ENCODE results near the gene CCDC171. TPM values are rescaled to one million over a fixed set of nuclear protein-coding genes. Genes with fewer than 3 reads are reported as not detected.

Gene CCDC171
- total and polyA plus RNA-seq, 3 donors from 2014 or later, result 13.2 to 30.2 (median 21.4) TPM

- TF ChIP-seq POLR2A (IDR thresholded peaks at IDR 0.05), result no peak
- Histone ChIP-seq H3K27ac (no peak overlapping the region), H3K9me3 (no peaks in the 10 kb centered on the region), H3K27me3 (no peaks in the 10 kb centered on the region), H3K4me1 (peaks cover 22% of the 10 kb centered on the region), H3K36me3 (ENCODE audit: low read depth, missing control alignments) (no peaks in the 10 kb centered on the region), H3K4me3 (no peak overlapping the region)
- WGBS, 2 donors, result 72 to 80% methylated on average over 1 of the region's 1 CpG
- DNase-seq, result no peak
- intact Hi-C loops (cut with DNase I; ENCODE audit: low total_unique reads), result no loop called here
Measured at GRCh38 chr9:15512204-15512603, 40.6 kb upstream of the CCDC171 start.

GRCh38 chr9:15512889-15513288 lies 40.0 kb upstream of the CCDC171 start:
- H3K4me3 ChIP-seq, result no peak overlapping the region
- intact Hi-C loops (cut with DNase I; ENCODE audit: low total_unique reads), result no loop called here
- DNase-seq, result no peak
- TF ChIP-seq POLR2A (IDR thresholded peaks at IDR 0.05) (no peak), CTCF (IDR thresholded peaks at IDR 0.05) (no peak)
- H3K27ac ChIP-seq, result no peak overlapping the region
- no peaks in the 10 kb centered on the region for H3K36me3 ChIP-seq (ENCODE audit: low read depth, missing control alignments)
- no peaks in the 10 kb centered on the region for H3K27me3 ChIP-seq
- H3K9me3 ChIP-seq, result no peaks in the 10 kb centered on the region
- peaks cover 22% of the 10 kb centered on the region for H3K4me1 ChIP-seq
- WGBS, 2 donors, result 24 to 62% methylated on average over 3 of the region's 3 CpGs

DNA sequence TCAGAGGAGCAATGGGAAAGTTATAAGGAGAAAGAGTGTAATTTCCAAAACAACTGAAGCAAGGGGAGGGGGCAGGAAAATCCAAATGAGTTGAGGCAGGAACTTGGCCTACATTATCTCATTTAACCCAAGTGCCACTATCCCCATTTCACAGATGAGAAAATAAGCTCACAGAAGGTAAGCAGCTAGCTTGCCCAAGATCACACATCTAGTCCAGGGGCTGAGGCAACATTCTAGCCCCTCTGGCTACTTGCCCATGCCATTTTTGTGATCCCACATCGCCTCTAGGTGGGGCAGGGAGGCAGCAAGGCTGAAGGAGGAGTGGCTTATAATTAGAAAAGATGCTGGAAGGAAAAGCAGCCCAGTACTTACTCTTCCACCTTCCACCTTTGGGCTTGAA lies 39.5 kb upstream of the CCDC171 start:
- H3K4me3 ChIP-seq, result no peak overlapping the region
- H3K4me1 ChIP-seq, result peaks cover 21% of the 10 kb centered on the region
- WGBS, 2 donors, result 45 to 50% methylated on average over 1 of the region's 1 CpG
- DNase-seq, result no peak
- H3K27ac ChIP-seq, result no peak overlapping the region
- H3K36me3 ChIP-seq (ENCODE audit: low read depth, missing control alignments), result no peaks in the 10 kb centered on the region
- no peaks in the 10 kb centered on the region for H3K9me3 ChIP-seq
- no peaks in the 10 kb centered on the region for H3K27me3 ChIP-seq
- intact Hi-C loops (cut with DNase I; ENCODE audit: low total_unique reads), result no loop called here
- TF ChIP-seq CTCF (IDR thresholded peaks at IDR 0.05) (no peak), POLR2A (IDR thresholded peaks at IDR 0.05) (no peak)

GRCh38 chr9:15519831-15520230 lies 33.0 kb upstream of the CCDC171 start:
- H3K4me3 ChIP-seq, result no peak overlapping the region
- H3K9me3 ChIP-seq, result no peaks in the 10 kb centered on the region
- WGBS, 2 donors, result 87% methylated on average over 2 of the region's 2 CpGs
- H3K27me3 ChIP-seq, result no peaks in the 10 kb centered on the region
- no peaks in the 10 kb centered on the region for H3K36me3 ChIP-seq (ENCODE audit: low read depth, missing control alignments)
- no peak overlapping the region for H3K27ac ChIP-seq
- intact Hi-C loops (cut with DNase I; ENCODE audit: low total_unique reads), result no loop called here
- TF ChIP-seq POLR2A (IDR thresholded peaks at IDR 0.05) (no peak), CTCF (IDR thresholded peaks at IDR 0.05) (no peak)
- no peak for DNase-seq
- no peaks in the 10 kb centered on the region for H3K4me1 ChIP-seq

DNA sequence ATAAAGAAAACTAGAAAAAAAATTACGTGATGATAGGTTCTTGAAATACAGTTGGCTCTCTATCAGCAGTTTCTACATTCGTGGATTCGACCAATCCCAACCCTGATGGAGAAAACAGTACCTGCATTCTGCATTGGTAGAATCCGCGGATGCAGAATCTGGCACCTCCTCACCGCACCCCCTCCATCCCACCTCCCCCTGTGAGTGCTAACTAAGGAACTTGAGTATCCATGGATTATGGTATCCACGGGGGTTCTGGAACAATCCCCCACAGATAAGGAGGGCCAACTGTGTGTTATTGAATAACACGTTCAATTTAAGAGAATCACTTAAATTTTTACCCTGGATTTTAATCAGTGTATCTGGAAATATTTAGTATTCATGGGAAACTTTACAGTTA lies 31.6 kb upstream of the CCDC171 start:
- no peak overlapping the region for H3K4me3 ChIP-seq
- H3K27ac ChIP-seq, result no peak overlapping the region
- no peaks in the 10 kb centered on the region for H3K4me1 ChIP-seq
- no peaks in the 10 kb centered on the region for H3K27me3 ChIP-seq
- no peak for DNase-seq
- TF ChIP-seq POLR2A (IDR thresholded peaks at IDR 0.05) (no peak), CTCF (IDR thresholded peaks at IDR 0.05) (no peak)
- H3K9me3 ChIP-seq, result no peaks in the 10 kb centered on the region
- 80 to 82% methylated on average over 8 of the region's 8 CpGs for WGBS, 2 donors
- H3K36me3 ChIP-seq (ENCODE audit: low read depth, missing control alignments), result no peaks in the 10 kb centered on the region
- intact Hi-C loops (cut with DNase I; ENCODE audit: low total_unique reads), result no loop called here
